A172 (cell line): ENCODE data around the gene FEM1C. TPM values are rescaled to one million over a fixed set of nuclear protein-coding genes. Genes with fewer than 3 reads are reported as not detected.
A peak's percentile ranks its signal among the peaks of the same experiment; 100 is the strongest.

Experiments used
- DNase-seq: peaks from one replicate; pipeline ENCODE4 v3.0.0-alpha.2; 2015; ENCODE audit warnings: low spot score
- total RNA-seq: library from RNA; depleted of rRNA; stranded (reverse); fragments of >200 nt; shearing (Covaris generic); gene quantifications from 2 replicates; pipeline ENCODE4 v1.2.3, GENCODE V29; 2014

The FEM1C gene
- total RNA-seq, 1 experiment from 2014 or later = 21.3 TPM

GRCh38 chr5:115557667-115558387, 13.3 kb upstream of the FEM1C start:
- DNase-seq = no peak

GRCh38 chr5:115556276-115556675, 11.7 kb upstream of the FEM1C start:
- no peak for DNase-seq

DNA sequence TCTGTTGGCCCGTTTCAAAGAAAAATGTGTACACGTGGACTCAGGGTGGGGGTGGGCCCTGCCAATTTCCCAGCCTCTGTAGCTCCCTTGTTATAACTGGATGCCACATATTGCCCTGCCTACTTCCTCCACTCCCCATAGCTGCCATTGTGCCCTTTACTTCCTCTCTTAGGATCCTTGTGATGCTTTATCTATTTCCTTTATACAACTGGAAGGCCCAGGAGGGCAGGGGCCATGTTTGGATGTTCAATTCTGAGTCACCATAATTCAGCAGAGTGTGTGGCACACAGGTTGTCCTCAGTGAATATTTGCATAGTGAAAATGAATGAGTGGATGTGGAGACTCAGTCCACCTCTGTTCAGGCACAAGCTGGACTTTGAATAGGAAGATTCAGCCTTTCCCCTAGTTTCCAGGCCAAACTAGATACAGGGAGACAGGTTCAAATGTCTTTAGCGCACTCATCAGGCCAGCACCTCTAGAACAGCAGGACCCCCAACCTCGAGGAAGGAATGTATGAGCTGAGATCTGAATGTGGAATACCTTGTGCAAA, 10.6 kb upstream of the FEM1C start:
- DNase-seq = no peak

DNA sequence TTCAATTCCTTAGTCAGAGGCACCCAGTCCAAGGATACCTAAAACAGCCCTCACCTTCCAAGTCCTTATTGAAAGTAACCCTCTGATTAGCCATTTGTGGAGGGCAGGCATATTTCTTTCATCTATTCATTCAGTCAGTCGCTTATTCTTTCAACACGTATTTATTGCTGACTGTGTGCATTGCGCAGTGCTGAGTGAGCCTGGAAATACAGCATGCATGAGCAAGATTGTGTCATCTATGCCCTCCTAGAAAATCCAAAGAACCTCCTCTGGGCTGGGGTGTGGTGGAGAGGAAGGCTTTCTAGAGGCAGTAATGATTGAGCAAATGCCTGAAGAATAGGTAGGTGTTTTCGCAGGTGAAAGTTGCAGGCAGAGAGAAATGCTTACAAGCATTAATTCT, 8.5 kb upstream of the FEM1C start:
- DNase-seq = no peak

- peak; percentile 70 for DNase-seq
Measured at GRCh38 chr5:115551415-115551814, 6.8 kb upstream of the FEM1C start.

DNA sequence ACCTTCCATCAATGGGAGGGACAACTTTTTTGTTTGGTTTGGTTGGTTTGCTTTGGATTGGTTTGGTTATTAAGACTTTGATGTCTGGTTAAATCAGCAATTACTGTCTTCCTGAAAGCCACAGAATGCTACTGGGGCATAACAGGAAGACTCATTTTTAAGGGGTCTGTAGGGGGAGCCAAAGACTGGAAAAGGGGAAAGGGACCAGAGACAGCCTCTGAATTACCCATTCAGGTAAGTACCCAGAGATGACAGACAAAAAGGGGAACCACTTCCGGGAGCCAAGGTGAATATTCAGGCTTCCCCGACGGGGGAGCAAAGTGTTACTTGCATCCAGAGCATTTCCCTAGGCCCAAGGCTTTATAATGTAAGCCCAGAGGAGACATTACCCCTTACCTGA, 4.6 kb upstream of the FEM1C start:
- peak; percentile 38 for DNase-seq

DNA sequence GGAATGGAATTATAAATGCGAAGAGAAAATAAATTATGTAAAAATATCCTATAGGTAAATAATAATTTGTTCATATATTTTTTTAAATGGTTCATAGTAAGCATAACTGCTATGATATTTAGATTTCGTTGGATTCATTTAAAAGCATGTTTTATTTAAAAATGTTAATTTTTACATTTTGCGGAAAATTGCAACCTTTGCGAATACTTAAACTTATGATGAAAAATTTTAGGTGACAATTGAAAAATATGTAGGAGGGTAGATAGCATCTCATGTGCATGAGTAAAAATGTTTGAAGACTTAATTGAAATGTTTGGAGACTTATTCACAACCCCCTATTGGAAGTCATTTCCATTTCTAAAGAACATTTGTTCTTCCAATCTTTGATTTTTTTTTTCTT, 4.1 kb upstream of the FEM1C start:
- DNase-seq = no peak

DNA sequence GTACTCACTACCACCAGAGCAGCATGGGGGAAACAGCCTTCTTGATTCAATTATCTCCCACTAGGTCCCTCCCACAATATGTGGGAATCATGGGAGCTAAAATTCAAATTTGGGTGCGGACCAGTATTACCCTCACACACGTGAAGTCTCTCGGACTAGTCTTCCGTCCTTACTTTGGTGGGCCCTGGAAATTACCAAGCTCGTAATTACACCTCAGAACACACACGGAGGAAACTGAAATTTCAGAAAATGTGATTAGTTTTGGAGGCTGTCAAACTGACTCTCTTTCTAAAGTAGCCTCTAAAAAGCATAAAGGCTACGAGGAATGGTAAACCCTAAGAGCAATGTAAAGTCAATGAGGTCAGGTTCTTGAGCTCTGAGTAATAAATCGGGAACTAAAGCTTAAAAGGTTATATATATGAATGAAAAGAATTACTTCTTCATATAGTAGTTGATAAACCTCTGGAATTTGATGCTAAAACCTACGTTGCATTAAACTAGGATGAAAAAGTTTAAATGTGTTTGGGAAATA, 842 bp upstream of the FEM1C start:
- no peak for DNase-seq

DNA sequence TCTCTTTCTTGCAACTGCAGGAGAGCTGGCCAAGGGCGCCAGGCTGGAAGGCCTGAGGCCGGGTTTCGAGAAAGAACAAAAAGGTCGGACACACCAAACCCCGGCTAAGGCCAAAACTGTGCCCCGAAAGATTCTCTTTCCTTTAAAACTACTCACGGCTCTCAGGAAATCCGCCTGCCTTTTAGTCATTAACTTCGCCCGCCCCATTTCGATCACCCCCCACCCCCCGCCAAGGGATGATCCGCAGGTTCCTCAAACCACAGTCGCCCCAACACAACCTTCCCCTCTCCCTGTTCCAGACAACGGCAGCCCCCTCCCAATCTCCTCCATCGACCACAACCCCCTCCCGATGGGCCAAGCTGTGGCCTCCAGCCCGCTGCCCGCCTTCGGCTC, 536 bp downstream of the FEM1C start:
- DNase-seq = peak; percentile 39

- no peak for DNase-seq
Measured at GRCh38 chr5:115543365-115544042, 1.1 kb downstream of the FEM1C start.

GRCh38 chr5:115542651-115543364, 1.8 kb downstream of the FEM1C start:
- no peak for DNase-seq

GRCh38 chr5:115542086-115542485, 2.5 kb downstream of the FEM1C start:
- no peak for DNase-seq

GRCh38 chr5:115541611-115542010, 3.0 kb downstream of the FEM1C start:
- no peak for DNase-seq

DNA sequence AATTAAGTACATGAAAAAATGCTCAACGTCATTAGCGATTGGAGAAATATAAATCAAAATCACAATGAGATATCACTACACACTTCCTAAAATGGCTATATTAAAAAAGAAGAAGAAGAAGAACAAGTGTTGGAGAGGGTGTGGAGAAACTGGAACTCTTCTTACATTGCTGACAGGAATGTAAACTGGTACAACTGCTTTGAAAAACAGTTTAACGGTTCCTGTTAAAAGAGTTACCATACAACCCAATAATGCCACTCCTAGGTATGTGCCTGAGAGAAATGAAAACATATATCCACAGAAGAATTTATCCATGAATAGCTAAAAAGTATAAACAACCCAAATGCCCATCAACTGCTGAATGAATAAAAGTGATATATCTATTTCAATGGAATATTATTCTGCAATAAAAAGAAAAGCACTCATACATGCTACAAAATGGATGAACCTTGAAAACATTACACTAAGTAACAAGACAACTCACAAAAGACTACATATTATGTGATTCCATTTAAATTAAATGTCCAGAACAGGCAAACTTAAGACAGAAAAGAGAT, 9.0 kb downstream of the FEM1C start:
- no peak for DNase-seq

GRCh38 chr5:115532517-115532916, 12.1 kb downstream of the FEM1C start:
- DNase-seq = no peak

DNA sequence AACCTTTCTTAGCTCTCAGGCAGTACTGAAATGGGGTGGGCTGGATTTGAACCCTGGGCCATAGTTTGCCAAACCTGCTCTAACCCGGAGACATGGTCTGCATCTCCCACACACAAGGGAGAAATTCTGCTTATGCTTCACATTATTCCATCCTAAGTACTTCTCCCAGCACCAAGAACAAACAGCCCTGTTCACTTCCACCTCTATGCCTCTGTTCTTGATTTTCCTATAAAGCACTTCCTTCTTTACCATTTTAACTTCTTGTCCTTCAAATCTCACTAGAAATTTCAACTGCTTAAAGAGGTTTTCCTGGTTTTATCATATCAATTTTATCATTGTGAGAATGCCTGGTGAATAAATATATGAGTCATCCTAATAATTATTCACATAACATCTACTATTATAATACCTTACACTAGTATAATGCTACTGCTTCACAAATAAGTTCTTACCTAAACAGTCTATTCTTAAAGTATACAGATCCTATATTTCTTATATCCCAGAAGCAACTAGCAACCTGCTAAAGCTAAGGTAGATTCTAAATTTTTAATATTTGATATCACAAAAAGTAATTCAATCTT, 12.7 kb downstream of the FEM1C start:
- DNase-seq = no peak

- no peak for DNase-seq
Measured at GRCh38 chr5:115531380-115531779, 13.2 kb downstream of the FEM1C start.

GRCh38 chr5:115530426-115530825, 14.1 kb downstream of the FEM1C start:
- DNase-seq = no peak

GRCh38 chr5:115526604-115527003, 18.0 kb downstream of the FEM1C start:
- no peak for DNase-seq

- no peak for DNase-seq
Measured at GRCh38 chr5:115524199-115524847, 20.3 kb downstream of the FEM1C start.

DNA sequence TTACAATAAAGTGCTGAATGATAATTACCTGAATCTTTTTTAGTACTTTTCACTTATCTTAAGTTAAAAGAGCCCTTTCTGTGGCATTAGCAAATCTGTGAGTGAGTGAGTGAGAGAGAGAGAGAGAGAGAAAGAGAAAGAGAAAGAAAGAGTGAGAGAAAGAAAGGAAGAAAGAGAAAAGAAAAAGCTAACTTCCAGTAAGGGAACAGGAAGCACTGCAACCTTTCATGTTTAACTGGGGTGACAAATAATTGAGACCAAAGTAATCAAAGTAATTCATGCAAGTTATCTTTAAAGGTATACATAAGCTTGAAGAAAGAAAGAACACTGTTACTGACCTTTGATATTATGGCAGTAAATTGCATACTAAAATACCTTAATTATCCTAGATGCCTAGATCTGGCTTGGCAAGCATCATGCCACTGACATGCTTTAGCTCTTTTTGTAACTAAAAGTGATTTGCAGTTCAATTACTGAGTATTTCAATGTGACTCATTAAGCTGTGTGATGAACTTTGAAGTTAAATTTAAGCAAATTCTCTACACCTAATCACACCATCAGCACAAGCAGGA, 21.7 kb downstream of the FEM1C start:
- DNase-seq = no peak
